MCF 10A (cell line): ENCODE measurements around the gene SLC22A12. TPM values are rescaled to one million over a fixed set of nuclear protein-coding genes. Genes with fewer than 3 reads are reported as not detected.

Source experiments
- BruUV-seq: library from RNA; stranded (reverse); fragments of 400-500 nt; replicated peaks from 2 replicates; lab custom pipeline; 2021; lab: Mats Ljungman, UMichigan
- CTCF ChIA-PET: fragments of 300-600 bp; sonication (Branson Sonifier 250); formaldehyde crosslinking; extraction: SDS; loops from one replicate; lab custom pipeline; 2021; ENCODE audit warnings: antibody characterized with exemption, inconsistent platforms; lab: Yijun Ruan, JAX
- POLR2A ChIA-PET: fragments of 300-600, 350-650 bp; sonication (Branson Sonifier 250); formaldehyde crosslinking; extraction: SDS; loops from one replicate; lab custom pipeline; 2020; ENCODE audit warnings: antibody characterized with exemption, inconsistent platforms; lab: Yijun Ruan, JAX
- DNase-seq: peaks from one replicate; pipeline ENCODE4 v3.0.0-alpha.2; 2018; ENCODE audit not compliant: unreplicated experiment
- H3K27ac Mint-ChIP-seq: one replicate; pipeline ENCODE4 v1.8.0; 2022; ENCODE audit warnings: mild to moderate bottlenecking, low read depth, mixed read lengths; ENCODE audit not compliant: unreplicated experiment
- H3K27me3 Mint-ChIP-seq: one replicate; pipeline ENCODE4 v1.8.0; 2022; ENCODE audit warnings: mixed read lengths; ENCODE audit not compliant: insufficient read depth, unreplicated experiment
- H3K36me3 Mint-ChIP-seq: one replicate; pipeline ENCODE4 v1.8.0; 2022; ENCODE audit warnings: mild to moderate bottlenecking, moderate library complexity, mixed read lengths; ENCODE audit not compliant: insufficient read depth, unreplicated experiment
- H3K4me1 Mint-ChIP-seq: one replicate; pipeline ENCODE4 v1.8.0; 2022; ENCODE audit warnings: mixed read lengths; ENCODE audit not compliant: insufficient read depth, unreplicated experiment
- H3K4me3 Mint-ChIP-seq: one replicate; pipeline ENCODE4 v1.8.0; 2022; ENCODE audit warnings: mild to moderate bottlenecking, moderate library complexity, mixed read lengths; ENCODE audit not compliant: unreplicated experiment
- H3K9me3 Mint-ChIP-seq: one replicate; pipeline ENCODE4 v1.8.0; 2022; ENCODE audit warnings: mixed read lengths; ENCODE audit not compliant: unreplicated experiment
- CTCF ChIP-seq: fragments of 200-600 bp; IDR thresholded peaks from one replicate; pipeline ENCODE4 v1.8.0; 2022; ENCODE audit warnings: antibody characterized with exemption, mild to moderate bottlenecking; ENCODE audit not compliant: unreplicated experiment
- intact Hi-C: fragments of 100-400 bp; cut with micrococcal nuclease; formaldehyde crosslinking; loops from 2 replicates; pipeline ENCODE4 v1.14.1; 2022
- total RNA-seq: library from RNA; stranded (reverse); gene quantifications from 2 replicates; pipeline ENCODE4 v1.2.3, GENCODE V29; 2022

Gene SLC22A12
- total RNA-seq, 1 experiment from 2014 or later, result not detected

- H3K4me3 Mint-ChIP-seq, result peak overlapping the region; percentile 38
- ChIA-PET POLR2A (interaction anchor here (0.6 kb wide), 2 partner anchors 72 to 443 kb away, joined by 3 read pairs; partner anchors contain the start of gene ARL2), CTCF (interaction anchor here (0.6 to 1.3 kb wide), 6 partner anchors 78 to 133 kb away, joined by 3 to 5 read pairs (median 3); no protein-coding TSS in a partner anchor)
- H3K36me3 Mint-ChIP-seq, result no peaks in the 10 kb centered on the region
- intact Hi-C loops, result no loop called here
- no peaks in the 10 kb centered on the region for H3K9me3 Mint-ChIP-seq
- TF ChIP-seq CTCF, result no peak
- H3K27me3 Mint-ChIP-seq, result peaks cover 10% of the 10 kb centered on the region
- peak; percentile 82 for DNase-seq
- no TSS peak for BruUV-seq
- H3K4me1 Mint-ChIP-seq, result peaks cover 18% of the 10 kb centered on the region
- peak overlapping the region; percentile 29 for H3K27ac Mint-ChIP-seq
Measured at GRCh38 chr11:64571410-64572091, 19.5 kb upstream of the SLC22A12 start.

GRCh38 chr11:64572143-64572542 lies 18.9 kb upstream of the SLC22A12 start:
- BruUV-seq, result TSS peak; percentile 57
- intact Hi-C loops, result no loop called here
- Mint-ChIP-seq H3K27me3 (peaks cover 10% of the 10 kb centered on the region), H3K9me3 (no peaks in the 10 kb centered on the region), H3K36me3 (no peaks in the 10 kb centered on the region), H3K4me1 (peaks cover 15% of the 10 kb centered on the region), H3K4me3 (no peak overlapping the region), H3K27ac (no peak overlapping the region)
- no peak for DNase-seq
- CTCF ChIA-PET, result interaction anchor here (0.6 to 0.7 kb wide), 2 partner anchors 79 to 84 kb away, joined by 3 read pairs; no protein-coding TSS in a partner anchor
- TF ChIP-seq CTCF, result no peak
- POLR2A ChIA-PET, result interaction anchor here (0.6 kb wide), 1 partner anchor 442 kb away, joined by 3 read pairs; the partner anchor contains the start of gene ARL2

DNA sequence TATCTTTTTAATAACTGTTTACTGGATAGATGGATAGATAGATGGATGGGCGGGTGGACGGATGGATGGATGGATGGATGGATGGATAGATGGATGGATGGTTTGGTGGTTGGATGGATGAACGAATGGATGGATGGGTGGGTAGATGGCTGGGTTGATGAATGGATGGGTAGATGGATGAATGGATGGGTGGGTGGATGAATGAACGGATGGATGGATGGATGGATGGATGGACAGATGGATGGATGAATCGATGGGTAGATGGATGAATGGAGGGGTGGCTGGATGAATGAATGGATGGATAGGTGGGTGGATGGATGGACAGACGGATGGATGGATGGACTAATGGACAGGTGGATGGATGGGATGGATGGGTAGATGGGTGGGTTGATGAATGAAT lies 13.8 kb upstream of the SLC22A12 start:
- H3K9me3 Mint-ChIP-seq, result no peaks in the 10 kb centered on the region
- no TSS peak for BruUV-seq
- DNase-seq, result no peak
- intact Hi-C loops, result no loop called here
- no peak overlapping the region for H3K27ac Mint-ChIP-seq
- no peak for TF ChIP-seq CTCF
- ChIA-PET CTCF (interaction anchor here (0.5 kb wide), 1 partner anchor 276 kb away, joined by 3 read pairs; no protein-coding TSS in a partner anchor), POLR2A (no interaction called here)
- no peak overlapping the region for H3K4me3 Mint-ChIP-seq
- H3K27me3 Mint-ChIP-seq, result peaks cover 26% of the 10 kb centered on the region
- H3K4me1 Mint-ChIP-seq, result peaks cover 5% of the 10 kb centered on the region
- no peaks in the 10 kb centered on the region for H3K36me3 Mint-ChIP-seq

DNA sequence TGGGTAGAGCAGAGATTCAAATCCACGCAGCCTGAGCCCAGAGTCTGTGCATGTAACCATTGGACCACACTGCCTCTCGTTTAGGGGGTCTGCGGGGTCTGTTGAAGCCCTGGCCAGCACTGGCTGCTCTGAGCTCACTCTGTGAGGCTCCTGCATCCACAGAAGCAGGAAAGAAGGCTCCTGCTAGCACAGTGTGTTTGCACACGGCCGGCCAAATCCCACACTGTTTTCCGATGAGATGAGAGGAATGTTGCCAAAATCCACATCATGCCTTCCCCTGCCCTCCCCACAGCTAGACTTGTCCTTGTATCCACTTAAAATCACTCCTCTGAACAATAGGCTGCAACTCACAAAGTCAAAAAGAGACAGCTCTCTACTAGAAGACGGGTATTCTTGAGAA lies 10.6 kb upstream of the SLC22A12 start:
- CTCF ChIA-PET, result no interaction called here

More for the DNA sequence above, 10.6 kb upstream of the SLC22A12 start:
- H3K36me3 Mint-ChIP-seq, result no peaks in the 10 kb centered on the region
- DNase-seq, result no peak
- H3K27ac Mint-ChIP-seq, result no peak overlapping the region
- H3K4me1 Mint-ChIP-seq, result no peaks in the 10 kb centered on the region
- H3K4me3 Mint-ChIP-seq, result no peak overlapping the region
- intact Hi-C loops, result no loop called here
- H3K9me3 Mint-ChIP-seq, result no peaks in the 10 kb centered on the region
- BruUV-seq, result no TSS peak
- H3K27me3 Mint-ChIP-seq, result peaks cover 33% of the 10 kb centered on the region
- TF ChIP-seq CTCF, result no peak
- POLR2A ChIA-PET, result no interaction called here
